Skin epidermis (tissue), 12 donors: ENCODE data around the gene ZNF474.

Source experiments
- H3K27ac ChIP-seq, 21 experiments: fragments of 200-600 bp; sonication (generic) in 11 of 21; one replicate each; pipeline ENCODE4 v1.5.0; 2020; ENCODE audit warnings: mild to moderate bottlenecking in 3 of 21, inconsistent platforms in 2 of 21, moderate library complexity in 2 of 21
- H3K4me3 ChIP-seq, 7 experiments: fragments of 200-600 bp; sonication (generic) in 2 of 7; one replicate each; pipeline ENCODE4 v1.5.0; 2020; ENCODE audit warnings: inconsistent platforms in 2 of 7, mild to moderate bottlenecking in 2 of 7, moderate library complexity in 1 of 7

ZNF474 gene

GRCh38 chr5:122173474-122174415 is 44.4 kb downstream of the ZNF474 start:
- H3K27ac ChIP-seq = peak overlapping the region in 7 of 21 experiments; percentile 17 to 59 (median 41)
- no peak overlapping the region for H3K4me3 ChIP-seq

GRCh38 chr5:122175091-122175490 is 45.7 kb downstream of the ZNF474 start:
- H3K27ac ChIP-seq = no peak overlapping the region
- H3K4me3 ChIP-seq = no peak overlapping the region

GRCh38 chr5:122175852-122176251 is 46.5 kb downstream of the ZNF474 start:
- no peak overlapping the region for H3K27ac ChIP-seq

GRCh38 chr5:122177161-122177560 is 47.8 kb downstream of the ZNF474 start:
- Histone ChIP-seq H3K27ac (no peak overlapping the region), H3K4me3 (no peak overlapping the region)

More at GRCh38 chr5:122175852-122176251, 46.5 kb downstream of the ZNF474 start:
- H3K4me3 ChIP-seq = no peak overlapping the region

- Histone ChIP-seq H3K27ac (no peak overlapping the region), H3K4me3 (no peak overlapping the region)
These were observed 50.4 kb downstream of the ZNF474 start for GRCh38 chr5:122179701-122180100.

- Histone ChIP-seq H3K4me3 (no peak overlapping the region), H3K27ac (peak overlapping the region in 10 of 21 experiments; percentile 4 to 86 (median 76))
These were observed 50.9 kb downstream of the ZNF474 start for GRCh38 chr5:122180146-122180712.

GRCh38 chr5:122180863-122181548 is 51.7 kb downstream of the ZNF474 start:
- Histone ChIP-seq H3K4me3 (no peak overlapping the region), H3K27ac (peak overlapping the region in 16 of 21 experiments; percentile 55 to 86 (median 76))

GRCh38 chr5:122181863-122182262 is 52.5 kb downstream of the ZNF474 start:
- H3K27ac ChIP-seq = peak overlapping the region in 20 of 21 experiments; percentile 55 to 86 (median 74)
- no peak overlapping the region for H3K4me3 ChIP-seq

- H3K27ac ChIP-seq = peak overlapping the region in 20 of 21 experiments; percentile 55 to 86 (median 74)
- peak overlapping the region in 1 of 7 experiments; percentile 7 for H3K4me3 ChIP-seq
These were observed 53.2 kb downstream of the ZNF474 start for GRCh38 chr5:122182491-122182921.

- no peak overlapping the region for H3K4me3 ChIP-seq
These were observed 53.9 kb downstream of the ZNF474 start for GRCh38 chr5:122183098-122183787.

GRCh38 chr5:122183788-122184170 is 54.4 kb downstream of the ZNF474 start:
- peak overlapping the region in 13 of 21 experiments; percentile 1 to 86 (median 73) for H3K27ac ChIP-seq
- H3K4me3 ChIP-seq = no peak overlapping the region

More at GRCh38 chr5:122183098-122183787, 53.9 kb downstream of the ZNF474 start:
- peak overlapping the region in 20 of 21 experiments; percentile 55 to 86 (median 74) for H3K27ac ChIP-seq

- Histone ChIP-seq H3K27ac (peak overlapping the region in 1 of 21 experiments; percentile 86), H3K4me3 (no peak overlapping the region)
These were observed 55.4 kb downstream of the ZNF474 start for GRCh38 chr5:122184676-122185255.

GRCh38 chr5:122187426-122187825 is 58.1 kb downstream of the ZNF474 start:
- Histone ChIP-seq H3K27ac (no peak overlapping the region), H3K4me3 (no peak overlapping the region)

- H3K27ac ChIP-seq = no peak overlapping the region
- H3K4me3 ChIP-seq = no peak overlapping the region
These were observed 60.8 kb downstream of the ZNF474 start for GRCh38 chr5:122190156-122190555.

- H3K4me3 ChIP-seq = no peak overlapping the region
- H3K27ac ChIP-seq = no peak overlapping the region
These were observed 63.5 kb downstream of the ZNF474 start for GRCh38 chr5:122192497-122193496.

GRCh38 chr5:122195802-122196394 is 66.6 kb downstream of the ZNF474 start:
- H3K27ac ChIP-seq = no peak overlapping the region
- H3K4me3 ChIP-seq = no peak overlapping the region

- no peak overlapping the region for H3K27ac ChIP-seq
- H3K4me3 ChIP-seq = no peak overlapping the region
These were observed 69.8 kb downstream of the ZNF474 start for GRCh38 chr5:122199146-122199545.

- H3K4me3 ChIP-seq = no peak overlapping the region
- H3K27ac ChIP-seq = no peak overlapping the region
These were observed 71.1 kb downstream of the ZNF474 start for GRCh38 chr5:122200450-122200849.
